ENCODE results near the gene SRSF3. TPM values are rescaled to one million over a fixed set of nuclear protein-coding genes. Genes with fewer than 3 reads are reported as not detected.

The SRSF3 gene
- polyA plus RNA-seq, 4 donors, result 115 to 400 (median 219) TPM

- WGBS, 3 donors, result 70 to 88% (median 82%) methylated on average over 12 of the region's 12 CpGs
- H3K27me3 ChIP-seq (ENCODE audit: control insufficient read depth in 3 of 3, insufficient read depth in 3 of 3, low read length in 3 of 3), result no peaks in the 10 kb centered on the region
- peaks cover 0 to 24% (median 0%) of the 10 kb centered on the region in 3 donors for H3K4me1 ChIP-seq (ENCODE audit: control insufficient read depth in 3 of 3, insufficient read depth in 2 of 3, low read depth in 1 of 3, low read length in 2 of 3)
- no peak overlapping the region for H3K27ac ChIP-seq (ENCODE audit: low read depth in 1 of 3, low read length in 2 of 3)
- FAIRE-seq (no peak), DNase-seq (no peak)
- H3K36me3 ChIP-seq (ENCODE audit: control insufficient read depth in 3 of 3, insufficient read depth in 2 of 3, low read depth in 1 of 3, low read length in 3 of 3), result no peaks in the 10 kb centered on the region
- H3K9me3 ChIP-seq (ENCODE audit: control insufficient read depth in 2 of 2, insufficient read depth in 1 of 2, low read depth in 1 of 2, low read length in 1 of 2), result no peaks in the 10 kb centered on the region
- no peak overlapping the region for H3K4me3 ChIP-seq (ENCODE audit: low read depth in 1 of 3, low read length in 3 of 3)
Measured at GRCh38 chr6:36636687-36637418, 42.7 kb downstream of the SRSF3 start.

- no peak for FAIRE-seq
- H3K27me3 ChIP-seq (ENCODE audit: control insufficient read depth in 3 of 3, insufficient read depth in 3 of 3, low read length in 3 of 3), result no peaks in the 10 kb centered on the region
Measured at GRCh38 chr6:36638579-36638978, 44.4 kb downstream of the SRSF3 start.

GRCh38 chr6:36639171-36639808, 45.1 kb downstream of the SRSF3 start:
- no peaks in the 10 kb centered on the region for H3K27me3 ChIP-seq (ENCODE audit: control insufficient read depth in 3 of 3, insufficient read depth in 3 of 3, low read length in 3 of 3)
- H3K4me1 ChIP-seq (ENCODE audit: control insufficient read depth in 3 of 3, insufficient read depth in 2 of 3, low read depth in 1 of 3, low read length in 2 of 3), result peaks cover 2 to 34% (median 2%) of the 10 kb centered on the region in 3 donors
- no peaks in the 10 kb centered on the region for H3K36me3 ChIP-seq (ENCODE audit: control insufficient read depth in 3 of 3, insufficient read depth in 2 of 3, low read depth in 1 of 3, low read length in 3 of 3)
- DNase-seq (no peak), FAIRE-seq (no peak)
- no peaks in the 10 kb centered on the region for H3K9me3 ChIP-seq (ENCODE audit: control insufficient read depth in 2 of 2, insufficient read depth in 1 of 2, low read depth in 1 of 2, low read length in 1 of 2)
- H3K4me3 ChIP-seq (ENCODE audit: low read depth in 1 of 3, low read length in 3 of 3), result no peak overlapping the region
- WGBS, 3 donors, result 83 to 90% (median 88%) methylated on average over 11 of the region's 11 CpGs
- no peak overlapping the region for H3K27ac ChIP-seq (ENCODE audit: low read depth in 1 of 3, low read length in 2 of 3)

More at GRCh38 chr6:36638579-36638978, 44.4 kb downstream of the SRSF3 start:
- Histone ChIP-seq H3K4me3 (ENCODE audit: low read depth in 1 of 3, low read length in 3 of 3) (no peak overlapping the region), H3K27ac (ENCODE audit: low read depth in 1 of 3, low read length in 2 of 3) (no peak overlapping the region), H3K36me3 (ENCODE audit: control insufficient read depth in 3 of 3, insufficient read depth in 2 of 3, low read depth in 1 of 3, low read length in 3 of 3) (no peaks in the 10 kb centered on the region), H3K4me1 (ENCODE audit: control insufficient read depth in 3 of 3, insufficient read depth in 2 of 3, low read depth in 1 of 3, low read length in 2 of 3) (peaks cover 0 to 35% (median 1%) of the 10 kb centered on the region in 3 donors), H3K9me3 (ENCODE audit: control insufficient read depth in 2 of 2, insufficient read depth in 1 of 2, low read depth in 1 of 2, low read length in 1 of 2) (no peaks in the 10 kb centered on the region)
- 93 to 99% (median 95%) methylated on average over 3 of the region's 3 CpGs for WGBS, 3 donors
- DNase-seq, result no peak

GRCh38 chr6:36641543-36641942, 47.4 kb downstream of the SRSF3 start:
- no peaks in the 10 kb centered on the region for H3K36me3 ChIP-seq (ENCODE audit: control insufficient read depth in 3 of 3, insufficient read depth in 2 of 3, low read depth in 1 of 3, low read length in 3 of 3)
- no peak for FAIRE-seq
- no peaks in the 10 kb centered on the region for H3K9me3 ChIP-seq (ENCODE audit: control insufficient read depth in 2 of 2, insufficient read depth in 1 of 2, low read depth in 1 of 2, low read length in 1 of 2)
- H3K27me3 ChIP-seq (ENCODE audit: control insufficient read depth in 3 of 3, insufficient read depth in 3 of 3, low read length in 3 of 3), result no peaks in the 10 kb centered on the region
- peaks cover 2 to 32% (median 2%) of the 10 kb centered on the region in 3 donors for H3K4me1 ChIP-seq (ENCODE audit: control insufficient read depth in 3 of 3, insufficient read depth in 2 of 3, low read depth in 1 of 3, low read length in 2 of 3)
- H3K27ac ChIP-seq (ENCODE audit: low read depth in 1 of 3, low read length in 2 of 3), result peak overlapping the region; percentile 3 to 89 (median 74)
- 20 to 63% (median 46%) methylated on average over 3 of the region's 3 CpGs for WGBS, 3 donors
- peak; percentile 73 to 88 for DNase-seq
- no peak overlapping the region for H3K4me3 ChIP-seq (ENCODE audit: low read depth in 1 of 3, low read length in 3 of 3)

GRCh38 chr6:36642913-36643817, 49.0 kb downstream of the SRSF3 start:
- no peak for FAIRE-seq
- H3K9me3 ChIP-seq (ENCODE audit: control insufficient read depth in 2 of 2, insufficient read depth in 1 of 2, low read depth in 1 of 2, low read length in 1 of 2), result no peaks in the 10 kb centered on the region
- H3K4me3 ChIP-seq (ENCODE audit: low read depth in 1 of 3, low read length in 3 of 3), result no peak overlapping the region
- DNase-seq, result peak; percentile 90 to 98
- 18 to 38% (median 28%) methylated on average over 8 of the region's 8 CpGs for WGBS, 3 donors
- H3K27ac ChIP-seq (ENCODE audit: low read depth in 1 of 3, low read length in 2 of 3), result peak overlapping the region; percentile 86 to 89 (median 88)
- H3K27me3 ChIP-seq (ENCODE audit: control insufficient read depth in 3 of 3, insufficient read depth in 3 of 3, low read length in 3 of 3), result no peaks in the 10 kb centered on the region
- no peaks in the 10 kb centered on the region for H3K36me3 ChIP-seq (ENCODE audit: control insufficient read depth in 3 of 3, insufficient read depth in 2 of 3, low read depth in 1 of 3, low read length in 3 of 3)
- peaks cover 2 to 32% (median 2%) of the 10 kb centered on the region in 3 donors for H3K4me1 ChIP-seq (ENCODE audit: control insufficient read depth in 3 of 3, insufficient read depth in 2 of 3, low read depth in 1 of 3, low read length in 2 of 3)

GRCh38 chr6:36643977-36644376, 49.8 kb downstream of the SRSF3 start:
- Histone ChIP-seq H3K9me3 (ENCODE audit: control insufficient read depth in 2 of 2, insufficient read depth in 1 of 2, low read depth in 1 of 2, low read length in 1 of 2) (no peaks in the 10 kb centered on the region), H3K4me1 (ENCODE audit: control insufficient read depth in 3 of 3, insufficient read depth in 2 of 3, low read depth in 1 of 3, low read length in 2 of 3) (peaks cover 2 to 32% (median 2%) of the 10 kb centered on the region in 3 donors), H3K27me3 (ENCODE audit: control insufficient read depth in 3 of 3, insufficient read depth in 3 of 3, low read length in 3 of 3) (no peaks in the 10 kb centered on the region), H3K27ac (ENCODE audit: low read depth in 1 of 3, low read length in 2 of 3) (peak overlapping the region in 2 of 3 donors; percentile 88 to 89), H3K4me3 (ENCODE audit: low read depth in 1 of 3, low read length in 3 of 3) (no peak overlapping the region), H3K36me3 (ENCODE audit: control insufficient read depth in 3 of 3, insufficient read depth in 2 of 3, low read depth in 1 of 3, low read length in 3 of 3) (no peaks in the 10 kb centered on the region)
- FAIRE-seq (no peak), DNase-seq (peak in 1 of 2 donors; percentile 63)
- 39 to 73% (median 47%) methylated on average over 4 of the region's 4 CpGs for WGBS, 3 donors

GRCh38 chr6:36649086-36649485, 54.9 kb downstream of the SRSF3 start:
- Histone ChIP-seq H3K27ac (ENCODE audit: low read depth in 1 of 3, low read length in 2 of 3) (no peak overlapping the region), H3K27me3 (ENCODE audit: control insufficient read depth in 3 of 3, insufficient read depth in 3 of 3, low read length in 3 of 3) (no peaks in the 10 kb centered on the region), H3K36me3 (ENCODE audit: control insufficient read depth in 3 of 3, insufficient read depth in 2 of 3, low read depth in 1 of 3, low read length in 3 of 3) (no peaks in the 10 kb centered on the region), H3K4me1 (ENCODE audit: control insufficient read depth in 3 of 3, insufficient read depth in 2 of 3, low read depth in 1 of 3, low read length in 2 of 3) (peaks cover 0 to 41% (median under 1%) of the 10 kb centered on the region in 3 donors), H3K4me3 (ENCODE audit: low read depth in 1 of 3, low read length in 3 of 3) (no peak overlapping the region), H3K9me3 (ENCODE audit: control insufficient read depth in 2 of 2, insufficient read depth in 1 of 2, low read depth in 1 of 2, low read length in 1 of 2) (no peaks in the 10 kb centered on the region)
- FAIRE-seq, result no peak
- no peak for DNase-seq
- WGBS, 3 donors, result 85 to 96% (median 93%) methylated on average over 3 of the region's 3 CpGs

Data from small intestine (tissue), 7 donors.